ENCODE data around the gene EDN2.

DNA sequence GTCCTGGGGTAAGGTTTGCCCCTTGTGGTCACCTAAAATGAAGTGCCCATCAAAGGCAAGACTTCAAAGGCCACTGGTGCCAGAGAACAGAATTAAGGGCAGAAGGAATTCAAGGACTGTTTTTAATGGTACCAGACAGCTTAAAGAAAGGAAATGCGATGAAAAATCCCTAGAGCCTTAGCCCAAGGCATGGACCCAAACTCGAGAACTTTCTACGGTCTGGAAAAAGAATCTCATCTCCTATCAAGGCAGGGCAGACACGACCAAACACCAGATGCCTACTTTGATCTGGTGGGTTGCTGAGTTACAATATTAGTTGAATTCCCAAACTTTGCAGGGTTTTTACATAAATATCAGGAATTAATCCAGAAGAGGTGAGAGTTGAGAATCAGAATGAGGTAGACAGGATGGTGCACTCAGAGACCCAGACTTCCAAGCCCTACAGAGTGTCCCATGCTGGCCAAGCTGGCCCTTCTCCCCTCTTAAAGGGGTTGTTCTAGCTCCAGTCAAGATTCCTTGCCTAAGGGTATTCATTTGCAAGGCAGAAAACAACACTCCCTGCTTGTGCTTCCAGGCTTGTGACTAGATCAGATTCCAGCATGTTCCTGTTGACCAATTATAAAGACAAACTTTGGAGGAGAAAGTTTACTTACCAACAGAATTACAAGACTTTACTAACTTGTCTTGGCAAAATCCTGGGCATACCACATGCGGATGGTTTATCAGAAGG is 48.0 kb downstream of the EDN2 start:
- no peak for TF ChIP-seq POLR2AphosphoS5 (IDR thresholded peaks at IDR 0.05; ENCODE audit: insufficient read depth in 1 of 2, low read depth in 1 of 2)
- no peak for TF ChIP-seq CTCF (IDR thresholded peaks at IDR 0.05)
- no peak for TF ChIP-seq POLR2A (IDR thresholded peaks at IDR 0.05)
